Aorta (tissue), 5 donors: ENCODE measurements around the gene FAM234B. TPM values are rescaled to one million over a fixed set of nuclear protein-coding genes. Genes with fewer than 3 reads are reported as not detected.
A peak's percentile ranks its signal among the peaks of the same experiment; 100 is the strongest.

Source experiments
- ATAC-seq: fragments of 200-7000 bp; cut with Tn5 transposase; one replicate; pipeline ENCODE4 v1.9.1; 2022; ENCODE audit warnings: moderate library complexity; ENCODE audit not compliant: low FRiP score
- DNase-seq, 2 donors: peaks; one replicate each; pipeline ENCODE4 v3.0.0-alpha.2; 2020
- H3K27ac ChIP-seq, 2 donors: one replicate each; pipeline ENCODE4 v1.5.1; 2013; ENCODE audit warnings: low read length in 2 of 2, mild to moderate bottlenecking in 2 of 2, moderate library complexity in 2 of 2, control low read depth in 1 of 2, inconsistent platforms in 1 of 2, low read depth in 1 of 2
- H3K27me3 ChIP-seq, 2 donors: one replicate each; pipeline ENCODE4 v1.6.1; 2013; ENCODE audit warnings: control low read depth in 1 of 2, low read length in 1 of 2, mild to moderate bottlenecking in 1 of 2, moderate library complexity in 1 of 2; ENCODE audit not compliant: insufficient read depth in 2 of 2, control insufficient read depth in 1 of 2
- H3K36me3 ChIP-seq, 2 donors: one replicate each; pipeline ENCODE4 v1.6.1; 2013; ENCODE audit warnings: control low read depth in 1 of 2, low read length in 1 of 2, mild to moderate bottlenecking in 1 of 2; ENCODE audit not compliant: insufficient read depth in 2 of 2, control insufficient read depth in 1 of 2
- H3K4me1 ChIP-seq, 2 donors: one replicate each; pipeline ENCODE4 v1.6.1; 2013; ENCODE audit warnings: low read length in 2 of 2, control low read depth in 1 of 2, mild to moderate bottlenecking in 1 of 2, moderate library complexity in 1 of 2; ENCODE audit not compliant: insufficient read depth in 2 of 2, control insufficient read depth in 1 of 2
- H3K4me3 ChIP-seq, 2 donors: one replicate each; pipeline ENCODE4 v1.5.1; 2013; ENCODE audit warnings: low read length in 2 of 2, control low read depth in 1 of 2, mild to moderate bottlenecking in 1 of 2
- H3K9me3 ChIP-seq: one replicate; pipeline ENCODE4 v1.6.1; 2013; ENCODE audit warnings: mild to moderate bottlenecking, low read length; ENCODE audit not compliant: control insufficient read depth
- WGBS, 2 donors: extraction: QIAGEN DNeasy Blood & Tissue Kit; methylation state at CpG; one replicate each; pipeline ENCODE4 v1.1.7; 2013; 5-methylcytosine and 5-hydroxymethylcytosine counted together
- intact Hi-C, 2 donors: fragments of 100-400 bp; cut with DNase I; formaldehyde crosslinking; loops; one replicate each; pipeline versions ENCODE4 v1.14.2 to v1.15.0; 2022
- long read RNA-seq, 2 donors: library from polyadenylated mRNA; unstranded; transcript quantifications; one replicate each; pipeline ENCODE4 v2.0.0, GENCODE V29; 2020 to 2021
- polyA plus RNA-seq, 2 donors: library from polyadenylated mRNA; stranded (reverse); fragments of 200-250 nt; gene quantifications; one replicate each; pipeline ENCODE4 v1.2.3, GENCODE V29; 2013
- total RNA-seq, 2 donors: library from RNA; stranded (reverse); fragmentation: NEBNext Ultra II Directional; extraction: Animal tissue kit (Norgen Biotek cat#: 25700); gene quantifications; one replicate each; pipeline ENCODE4 v1.2.1, GENCODE V29; 2021
- donor health status: healthy with polysubstance abuse.
- donor health status: Bipolar disorder and iron deficiency.
- donor health status: DM: no; HTN: no; CAD: no.
- donor health status: DM: no; HTN: no; CAD: no.
- donor health status: DM: yes; HTN: yes; CAD: no.

Gene FAM234B
- total RNA-seq (1 to 10 TPM; 5.2 to 6.8 TPM), polyA plus RNA-seq (under 1 TPM in 1 of 2 donors, not detected in 1; 0.95 TPM)
- long read RNA-seq, donor 1, full-length matches to known transcripts, result 1 of 7 reads
- long read RNA-seq, donor 1, partial matches to known transcripts, result 1 of 7 reads
- long read RNA-seq, donor 1, other reads (novel, unspliced or antisense), result 5 of 7 reads
- long read RNA-seq, donor 2, partial matches to known transcripts, result 0 of 1 reads
- long read RNA-seq, donor 2, other reads (novel, unspliced or antisense), result 1 of 1 reads

GRCh38 chr12:13044002-13044905, at the start of gene FAM234B:
Gene FAM234B (plus strand): TSS chr12:13044381. CDS start chr12:13044404, 23 bp downstream.
- Histone ChIP-seq H3K27ac (no peak within 1 kb of the TSS), H3K27me3 (no peaks in the 10 kb centered on the region), H3K9me3 (no peaks in the 10 kb centered on the region), H3K4me3 (peak within 1 kb of the TSS; percentile 55 to 93), H3K36me3 (no peaks in the 10 kb centered on the region), H3K4me1 (peaks cover 0 to 2% of the 10 kb centered on the region in 2 donors)
- ATAC-seq (peak; percentile 95), DNase-seq (peak; percentile 90 to 95)
- 1% methylated on average over 74 of the region's 74 CpGs for WGBS, 2 donors
- intact Hi-C loops, result loop anchor here in 1 of 2 donors (5.0 kb wide), 1 partner anchor 42 kb away; the partner anchor contains the start of gene HEBP1

GRCh38 chr12:12995088-12995487, 49.1 kb upstream of the FAM234B start:
- Histone ChIP-seq H3K36me3 (no peaks in the 10 kb centered on the region), H3K27me3 (no peaks in the 10 kb centered on the region), H3K4me1 (peaks cover 0 to 3% of the 10 kb centered on the region in 2 donors), H3K9me3 (no peaks in the 10 kb centered on the region), H3K4me3 (no peak overlapping the region), H3K27ac (no peak overlapping the region)
- 95 to 98% methylated on average over 3 of the region's 3 CpGs for WGBS, 2 donors
- intact Hi-C loops, result no loop called here
- no peak for DNase-seq
- no peak for ATAC-seq

GRCh38 chr12:12996209-12996608, 48.0 kb upstream of the FAM234B start:
- intact Hi-C loops, result no loop called here

GRCh38 chr12:12997156-12997555, 47.0 kb upstream of the FAM234B start:
- Histone ChIP-seq H3K36me3 (no peaks in the 10 kb centered on the region), H3K4me3 (no peak overlapping the region), H3K27ac (no peak overlapping the region), H3K27me3 (no peaks in the 10 kb centered on the region), H3K4me1 (peaks cover 0 to 1% of the 10 kb centered on the region in 2 donors), H3K9me3 (no peaks in the 10 kb centered on the region)
- intact Hi-C loops, result no loop called here
- DNase-seq (no peak), ATAC-seq (no peak)
- 54 to 57% methylated on average over 3 of the region's 3 CpGs for WGBS, 2 donors

More at GRCh38 chr12:12996209-12996608, 48.0 kb upstream of the FAM234B start:
- DNase-seq (no peak), ATAC-seq (no peak)
- Histone ChIP-seq H3K4me3 (no peak overlapping the region), H3K4me1 (peaks cover 0 to 1% of the 10 kb centered on the region in 2 donors), H3K36me3 (no peaks in the 10 kb centered on the region), H3K27me3 (no peaks in the 10 kb centered on the region), H3K27ac (no peak overlapping the region), H3K9me3 (no peaks in the 10 kb centered on the region)
- WGBS, 2 donors, result 33 to 40% methylated on average over 3 of the region's 3 CpGs

- intact Hi-C loops, result no loop called here
- H3K27me3 ChIP-seq, result no peaks in the 10 kb centered on the region
- no peak overlapping the region for H3K4me3 ChIP-seq
- no peak for DNase-seq
- no peaks in the 10 kb centered on the region for H3K9me3 ChIP-seq
- H3K36me3 ChIP-seq, result no peaks in the 10 kb centered on the region
- ATAC-seq, result no peak
- 50 to 96% methylated on average over 2 of the region's 2 CpGs for WGBS, 2 donors
- peaks cover 0 to 1% of the 10 kb centered on the region in 2 donors for H3K4me1 ChIP-seq
- no peak overlapping the region for H3K27ac ChIP-seq
Measured at GRCh38 chr12:12997734-12998133, 46.4 kb upstream of the FAM234B start.

- H3K27me3 ChIP-seq, result no peaks in the 10 kb centered on the region
- H3K27ac ChIP-seq, result no peak overlapping the region
- no peak overlapping the region for H3K4me3 ChIP-seq
- ATAC-seq, result no peak
- intact Hi-C loops, result no loop called here
- no peak for DNase-seq
- H3K4me1 ChIP-seq, result peaks cover 0 to 1% of the 10 kb centered on the region in 2 donors
- H3K36me3 ChIP-seq, result no peaks in the 10 kb centered on the region
- no peaks in the 10 kb centered on the region for H3K9me3 ChIP-seq
- 82 to 84% methylated on average over 4 of the region's 4 CpGs for WGBS, 2 donors
Measured at GRCh38 chr12:12998248-12998647, 45.9 kb upstream of the FAM234B start.

GRCh38 chr12:12999271-12999958, 44.8 kb upstream of the FAM234B start:
- Histone ChIP-seq H3K27ac (peak overlapping the region in 1 of 2 donors; percentile 50), H3K4me3 (peak overlapping the region; percentile 72 to 78), H3K9me3 (no peaks in the 10 kb centered on the region), H3K4me1 (peaks cover 0 to 1% of the 10 kb centered on the region in 2 donors), H3K36me3 (no peaks in the 10 kb centered on the region), H3K27me3 (no peaks in the 10 kb centered on the region)
- no peak for DNase-seq
- peak; percentile 31 for ATAC-seq
- intact Hi-C loops, result no loop called here
- whole genome bisulfite sequencing, 2 donors, result 3 to 4% methylated on average over 22 of the region's 22 CpGs

- Histone ChIP-seq H3K4me3 (peak within 1 kb of the TSS; percentile 84 to 89), H3K36me3 (no peaks in the 10 kb centered on the region), H3K27me3 (no peaks in the 10 kb centered on the region), H3K27ac (peak within 1 kb of the TSS; percentile 83 to 95), H3K4me1 (peaks cover 0 to 1% of the 10 kb centered on the region in 2 donors), H3K9me3 (no peaks in the 10 kb centered on the region)
- ATAC-seq (peak; percentile 98), DNase-seq (peak; percentile 97 to 99)
- 0 to 1% methylated on average over 37 to 69 of the region's 69 CpGs for WGBS, 2 donors
- intact Hi-C loops, result loop anchor here (2.0 to 5.0 kb wide), 5 partner anchors 42 to 213 kb away; partner anchors contain the start of genes FAM234B (in 1 of the 2) and GSG1 (in 1 of the 2)
Measured at GRCh38 chr12:12999959-13000615, 44.1 kb upstream of the FAM234B start, which contains the start of gene HEBP1. Gene HEBP1 (minus strand): TSS chr12:13000265. CDS start chr12:13000114, 151 bp downstream.
